Smooth muscle cell (in vitro differentiated cells): ENCODE data around the gene BEGAIN. TPM values are rescaled to one million over a fixed set of nuclear protein-coding genes. Genes with fewer than 3 reads are reported as not detected.

Experiments used
- DNase-seq: peaks from one replicate; lab custom pipeline; 2025; ENCODE audit not compliant: unreplicated experiment; lab: John Stamatoyannopoulos, UW
- H2AFZ ChIP-seq: fragments of 200-600 bp; sonication (generic); 2 replicates; pipeline ENCODE4 v1.6.0; 2016; ENCODE audit warnings: antibody characterized with exemption, low read depth, mild to moderate bottlenecking
- H3F3A ChIP-seq: fragments of 200-600 bp; sonication (generic); 2 replicates; pipeline ENCODE4 v1.6.0; 2017; ENCODE audit warnings: antibody characterized with exemption, low read depth
- H3K27ac ChIP-seq: fragments of 200-600 bp; sonication (generic); 2 replicates; pipeline ENCODE4 v1.5.1; 2016; ENCODE audit warnings: low read depth, mild to moderate bottlenecking
- H3K27me3 ChIP-seq: fragments of 200-600 bp; sonication (generic); 2 replicates; pipeline ENCODE4 v1.6.1; 2016; ENCODE audit warnings: low read depth, mild to moderate bottlenecking
- H3K36me3 ChIP-seq: fragments of 200-600 bp; sonication (generic); 2 replicates; pipeline ENCODE4 v1.5.1; 2016; ENCODE audit warnings: low read depth
- H3K4me1 ChIP-seq: fragments of 200-600 bp; sonication (generic); 2 replicates; pipeline ENCODE4 v1.5.1; 2016; ENCODE audit warnings: low read depth
- H3K4me2 ChIP-seq: fragments of 200-600 bp; sonication (generic); 2 replicates; pipeline ENCODE4 v1.6.0; 2016; ENCODE audit warnings: mild to moderate bottlenecking
- H3K4me3 ChIP-seq: fragments of 200-600 bp; sonication (generic); 2 replicates; pipeline ENCODE4 v1.5.1; 2016; ENCODE audit warnings: mild to moderate bottlenecking
- H3K79me2 ChIP-seq: fragments of 200-600 bp; sonication (generic); 2 replicates; pipeline ENCODE4 v1.6.0; 2016; ENCODE audit warnings: low read depth, mild to moderate bottlenecking
- H3K9ac ChIP-seq: fragments of 200-600 bp; sonication (generic); 2 replicates; pipeline ENCODE4 v1.6.0; 2016; ENCODE audit warnings: low read depth
- H3K9me3 ChIP-seq: fragments of 200-600 bp; sonication (generic); replicated peaks from 2 replicates; pipeline ENCODE4 v1.5.1; 2016; ENCODE audit warnings: low read depth
- H4K20me1 ChIP-seq: fragments of 200-600 bp; sonication (generic); 2 replicates; pipeline ENCODE4 v1.6.0; 2016; ENCODE audit warnings: low read depth
- CTCF ChIP-seq: fragments of 200-600 bp; sonication (generic); IDR thresholded peaks from 2 replicates; pipeline ENCODE4 v1.5.1; 2017; ENCODE audit warnings: borderline replicate concordance, mild to moderate bottlenecking, antibody characterized with exemption; ENCODE audit not compliant: insufficient read depth, poor library complexity, severe bottlenecking
- WGBS: methylation state at CpG from one replicate; pipeline ENCODE4 v1.1.7; 2016; ENCODE audit warnings: low lambda C conversion rate; 5-methylcytosine and 5-hydroxymethylcytosine counted together
- polyA plus RNA-seq: library from polyadenylated mRNA; unstranded; fragments of >200 nt; fragmentation: Nextera tagmentation; extraction: Ambion mirVana; gene quantifications from 2 replicates; pipeline ENCODE4 v1.2.1, GENCODE V29; 2016
- total RNA-seq: library from RNA; depleted of rRNA; stranded (reverse); fragments of >200 nt; gene quantifications from 2 replicates; pipeline ENCODE4 v1.2.3, GENCODE V29; 2014

BEGAIN gene
- total and polyA plus RNA-seq, 2 experiments from 2014 or later, result 4.7 to 11.7 TPM

GRCh38 chr14:100567877-100568163 is 19.4 kb downstream of the BEGAIN start:
- Histone ChIP-seq H2AFZ (no peak overlapping the region), H3K36me3 (no peaks in the 10 kb centered on the region), H3K27ac (no peak overlapping the region), H3K9me3 (no peaks in the 10 kb centered on the region), H3K4me2 (peak overlapping the region; percentile 98), H3K79me2 (no peaks in the 10 kb centered on the region), H4K20me1 (peaks cover 24% of the 10 kb centered on the region), H3K4me1 (peaks cover 15% of the 10 kb centered on the region), H3F3A (no peaks in the 10 kb centered on the region), H3K4me3 (peak overlapping the region; percentile 66), H3K9ac (no peak overlapping the region), H3K27me3 (peaks cover 55% of the 10 kb centered on the region)
- 2% methylated on average over 36 of the region's 42 CpGs for WGBS
- TF ChIP-seq CTCF, result no peak
- DNase-seq, result no peak

GRCh38 chr14:100567009-100567876 is 20.0 kb downstream of the BEGAIN start:
- Histone ChIP-seq H3K27ac (no peak overlapping the region), H2AFZ (no peak overlapping the region), H3F3A (no peaks in the 10 kb centered on the region), H3K4me2 (peak overlapping the region; percentile 98), H3K36me3 (no peaks in the 10 kb centered on the region), H4K20me1 (peaks cover 24% of the 10 kb centered on the region), H3K9me3 (no peaks in the 10 kb centered on the region), H3K27me3 (peaks cover 55% of the 10 kb centered on the region), H3K4me1 (peaks cover 15% of the 10 kb centered on the region), H3K4me3 (peak overlapping the region; percentile 66), H3K9ac (no peak overlapping the region), H3K79me2 (no peaks in the 10 kb centered on the region)
- WGBS, result 13% methylated on average over 32 of the region's 70 CpGs
- no peak for TF ChIP-seq CTCF
- DNase-seq, result no peak

GRCh38 chr14:100566586-100566985 is 20.6 kb downstream of the BEGAIN start:
- Histone ChIP-seq H3K4me1 (peaks cover 15% of the 10 kb centered on the region), H3K9ac (no peak overlapping the region), H3K27me3 (peaks cover 55% of the 10 kb centered on the region), H3K27ac (no peak overlapping the region), H3K9me3 (no peaks in the 10 kb centered on the region), H2AFZ (no peak overlapping the region), H3K36me3 (no peaks in the 10 kb centered on the region), H4K20me1 (peaks cover 24% of the 10 kb centered on the region), H3F3A (no peaks in the 10 kb centered on the region), H3K4me2 (no peak overlapping the region), H3K4me3 (no peak overlapping the region), H3K79me2 (no peaks in the 10 kb centered on the region)
- DNase-seq, result no peak
- 88% methylated on average over 4 of the region's 4 CpGs for whole genome bisulfite sequencing
- TF ChIP-seq CTCF, result no peak

- no peak for TF ChIP-seq CTCF
- Histone ChIP-seq H3K27ac (no peak overlapping the region), H3K36me3 (no peaks in the 10 kb centered on the region), H3K9me3 (no peaks in the 10 kb centered on the region), H3F3A (no peaks in the 10 kb centered on the region), H3K4me1 (peaks cover 15% of the 10 kb centered on the region), H3K9ac (no peak overlapping the region), H2AFZ (no peak overlapping the region), H4K20me1 (peaks cover 24% of the 10 kb centered on the region), H3K79me2 (no peaks in the 10 kb centered on the region), H3K4me3 (no peak overlapping the region), H3K4me2 (no peak overlapping the region), H3K27me3 (peaks cover 54% of the 10 kb centered on the region)
- DNase-seq, result no peak
- 94% methylated on average over 11 of the region's 11 CpGs for WGBS
Measured at GRCh38 chr14:100566119-100566518, 21.1 kb downstream of the BEGAIN start.
